WI38 (cell line): ENCODE measurements around the gene CYS1.
"Not testable (repeated sequence)": the region's sequence is repeated elsewhere in the genome, so short reads cannot be mapped to it uniquely, and the experiment has no call there.

Experiments used
- H3K4me3 ChIP-seq: 2 replicates; pipeline ENCODE4 v1.5.1; 2011; ENCODE audit warnings: low read depth, mild to moderate bottlenecking, control low read depth, low read length
- CTCF ChIP-seq: IDR thresholded peaks from 2 replicates; pipeline ENCODE4 v1.5.1; 2012; ENCODE audit warnings: low read depth, mild to moderate bottlenecking, control low read depth, low read length

The CYS1 gene

GRCh38 chr2:10122500-10123280, 42.5 kb upstream of the CYS1 start, which contains the start of gene RRM2:
RRM2 (plus strand) TSS chr2:10122739; CDS start chr2:10122799, 60 bp downstream.
- TF ChIP-seq CTCF = no peak
- H3K4me3 ChIP-seq = peak within 1 kb of the TSS; percentile 82

DNA sequence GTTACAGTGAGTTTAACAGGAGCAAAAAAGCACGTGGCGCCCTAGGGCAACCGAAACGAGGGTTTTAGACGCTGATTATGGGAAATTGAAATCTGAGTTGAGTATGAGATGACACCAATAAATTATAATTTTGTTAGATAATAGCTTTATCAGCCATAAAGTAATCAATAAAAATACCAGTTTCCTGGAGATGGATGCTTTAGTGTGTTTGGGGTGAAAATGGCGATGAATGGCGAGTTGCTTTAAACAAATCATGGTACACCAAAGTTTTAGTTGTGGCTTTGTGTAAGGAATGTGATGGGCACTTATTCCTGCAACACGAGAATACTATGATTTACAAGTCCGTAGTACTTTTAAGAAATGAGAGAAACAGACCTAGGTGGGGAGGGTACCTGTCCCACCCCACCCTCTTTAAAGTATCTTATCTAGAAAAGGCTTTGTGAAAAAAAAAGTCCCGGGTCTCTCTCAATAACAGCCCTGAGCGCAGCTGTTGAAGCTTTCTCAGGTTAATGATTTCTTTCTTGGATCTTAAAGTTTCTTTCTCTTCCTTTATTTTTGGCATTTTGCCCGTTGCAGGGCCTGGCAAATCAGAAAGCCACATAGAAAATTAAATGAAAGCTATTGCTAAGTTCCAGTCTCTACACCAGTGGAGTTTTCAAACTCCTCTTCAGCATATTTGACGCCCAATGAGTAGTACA, 40.8 kb upstream of the CYS1 start:
- no peak for TF ChIP-seq CTCF

GRCh38 chr2:10120158-10120876, 40.1 kb upstream of the CYS1 start:
- peak overlapping the region; percentile 82 for H3K4me3 ChIP-seq
- TF ChIP-seq CTCF = no peak

More for the DNA sequence above, 40.8 kb upstream of the CYS1 start:
- peak overlapping the region; percentile 82 for H3K4me3 ChIP-seq

GRCh38 chr2:10119601-10120157, 39.5 kb upstream of the CYS1 start:
- peak overlapping the region; percentile 82 for H3K4me3 ChIP-seq
- TF ChIP-seq CTCF = no peak

DNA sequence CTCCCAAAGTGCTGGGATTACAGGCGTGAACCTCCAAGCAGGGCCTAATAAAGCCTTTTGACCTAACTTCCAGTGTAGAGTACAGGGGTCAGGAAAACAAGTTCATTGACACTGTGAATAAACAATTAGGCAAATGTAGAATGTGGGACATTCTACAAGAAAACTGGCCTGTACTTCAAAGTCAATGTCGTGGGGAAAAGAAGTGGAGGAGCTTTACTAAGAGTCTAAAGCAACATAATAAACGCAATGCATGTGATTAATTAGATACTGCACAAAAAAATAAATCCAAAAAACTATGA, 38.8 kb upstream of the CYS1 start:
- TF ChIP-seq CTCF = no peak
- H3K4me3 ChIP-seq = no peak overlapping the region

GRCh38 chr2:10109311-10109710, 29.1 kb upstream of the CYS1 start:
- no peak for TF ChIP-seq CTCF
- no peak overlapping the region for H3K4me3 ChIP-seq

GRCh38 chr2:10104906-10105305, 24.7 kb upstream of the CYS1 start:
- H3K4me3 ChIP-seq = not testable (repeated sequence)
